Tibial nerve (tissue), 4 donors: ENCODE data around the gene CTXND1. TPM values are rescaled to one million over a fixed set of nuclear protein-coding genes. Genes with fewer than 3 reads are reported as not detected.
"Not testable (repeated sequence)": the region's sequence is repeated elsewhere in the genome, so short reads cannot be mapped to it uniquely, and the experiment has no call there.

ENCODE experiments used
- DNase-seq, 2 donors: peaks; one replicate each; pipeline ENCODE4 v3.0.0-alpha.2; 2019; ENCODE audit warnings: low spot score in 2 of 2
- H3K27ac ChIP-seq, 4 donors: fragments of 200-600 bp; sonication (generic) in 3 of 4; one replicate each; pipeline ENCODE4 v1.5.1; 2017 to 2019; ENCODE audit warnings: mild to moderate bottlenecking in 1 of 4
- H3K27me3 ChIP-seq, 2 donors: fragments of 200-600 bp; sonication (generic) in 1 of 2; one replicate each; pipeline versions ENCODE4 v1.5.1 to v1.6.0; 2017 to 2019
- H3K36me3 ChIP-seq, 3 donors: fragments of 200-600 bp; sonication (generic); one replicate each; pipeline ENCODE4 v1.5.1; 2018 to 2019
- H3K4me1 ChIP-seq, 4 donors: fragments of 200-600 bp; sonication (generic) in 3 of 4; one replicate each; pipeline ENCODE4 v1.5.1; 2017 to 2019
- H3K4me3 ChIP-seq, 4 donors: fragments of 200-600 bp; sonication (generic) in 3 of 4; one replicate each; pipeline ENCODE4 v1.5.1; 2017 to 2019; ENCODE audit warnings: mild to moderate bottlenecking in 1 of 4, moderate library complexity in 1 of 4
- H3K9me3 ChIP-seq, 4 donors: fragments of 200-600 bp; sonication (generic) in 3 of 4; one replicate each; pipeline ENCODE4 v1.5.1; 2017 to 2019
- EP300 ChIP-seq, 2 donors: sonication (generic); formaldehyde crosslinking; IDR thresholded peaks; one replicate each; pipeline ENCODE4 v1.6.1; 2017; ENCODE audit warnings: antibody characterized with exemption in 2 of 2, mild to moderate bottlenecking in 1 of 2
- POLR2A ChIP-seq, 2 donors: fragments of 450-650 bp; IDR thresholded peaks; one replicate each; pipeline ENCODE4 v1.6.1; 2017; ENCODE audit warnings: antibody characterized with exemption in 2 of 2, mild to moderate bottlenecking in 2 of 2, moderate library complexity in 2 of 2
- WGBS, 2 donors: methylation state at CpG; one replicate each; pipeline ENCODE4 v1.1.5; 2018; 5-methylcytosine and 5-hydroxymethylcytosine counted together
- total RNA-seq, 4 donors: library from RNA; depleted of rRNA; stranded (reverse); fragments of >200 nt; gene quantifications; one replicate each; pipeline ENCODE4 v1.1.0, GENCODE V29; 2016
- TF ChIP-seq, protein P1 (sequence below), 5 experiments: fragments of 200-600 bp in 3 of 5; fragments of 450-650 bp in 2 of 5; sonication (generic) in 3 of 5; IDR thresholded peaks; one replicate each; pipeline ENCODE4 v1.5.1; 2016 to 2019; ENCODE audit warnings: antibody characterized with exemption in 5 of 5, mild to moderate bottlenecking in 3 of 5, moderate library complexity in 2 of 5

CTXND1 gene
- 1 to 10 TPM; 1.8 to 3.7 (median 2.6) TPM for total RNA-seq

DNA sequence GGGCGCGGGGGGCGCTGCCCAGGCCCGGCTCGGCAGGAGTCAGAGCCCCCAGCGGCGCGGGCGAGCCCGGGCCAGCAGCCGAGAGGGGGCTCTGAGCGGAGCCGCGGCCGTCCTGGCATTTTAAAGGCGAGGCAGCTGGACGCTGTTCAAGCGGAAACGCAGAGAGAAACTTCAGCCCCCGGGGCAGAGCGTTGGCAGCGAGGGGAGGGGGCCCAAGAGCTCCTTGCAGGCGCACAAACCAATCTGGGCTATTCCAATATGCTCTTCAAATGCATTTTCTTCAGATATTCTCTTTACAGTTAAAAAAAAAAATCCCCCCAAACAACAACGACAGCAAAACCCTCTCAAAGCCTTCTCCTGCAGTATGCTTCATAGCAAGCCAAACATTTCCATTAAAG is at the start of gene CTXND1:
Gene CTXND1, minus strand, starts transcription at position 93 of the 398 bp plus-strand sequence. CDS start 50,264 bp downstream, outside the sequence.
- TF ChIP-seq POLR2A (IDR thresholded peaks at IDR 0.05) (peak in 1 of 2 donors; percentile 26), EP300 (IDR thresholded peaks at IDR 0.05) (peak in 1 of 2 donors; percentile 30)
- TF ChIP-seq, protein P1, sequence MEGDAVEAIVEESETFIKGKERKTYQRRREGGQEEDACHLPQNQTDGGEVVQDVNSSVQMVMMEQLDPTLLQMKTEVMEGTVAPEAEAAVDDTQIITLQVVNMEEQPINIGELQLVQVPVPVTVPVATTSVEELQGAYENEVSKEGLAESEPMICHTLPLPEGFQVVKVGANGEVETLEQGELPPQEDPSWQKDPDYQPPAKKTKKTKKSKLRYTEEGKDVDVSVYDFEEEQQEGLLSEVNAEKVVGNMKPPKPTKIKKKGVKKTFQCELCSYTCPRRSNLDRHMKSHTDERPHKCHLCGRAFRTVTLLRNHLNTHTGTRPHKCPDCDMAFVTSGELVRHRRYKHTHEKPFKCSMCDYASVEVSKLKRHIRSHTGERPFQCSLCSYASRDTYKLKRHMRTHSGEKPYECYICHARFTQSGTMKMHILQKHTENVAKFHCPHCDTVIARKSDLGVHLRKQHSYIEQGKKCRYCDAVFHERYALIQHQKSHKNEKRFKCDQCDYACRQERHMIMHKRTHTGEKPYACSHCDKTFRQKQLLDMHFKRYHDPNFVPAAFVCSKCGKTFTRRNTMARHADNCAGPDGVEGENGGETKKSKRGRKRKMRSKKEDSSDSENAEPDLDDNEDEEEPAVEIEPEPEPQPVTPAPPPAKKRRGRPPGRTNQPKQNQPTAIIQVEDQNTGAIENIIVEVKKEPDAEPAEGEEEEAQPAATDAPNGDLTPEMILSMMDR (IDR thresholded peaks at IDR 0.05) = no peak
- Histone ChIP-seq H3K9me3 (no peaks in the 10 kb centered on the region), H3K4me1 (peaks cover 0 to 26% (median 3%) of the 10 kb centered on the region in 4 donors), H3K27ac (peak within 1 kb of the TSS; percentile 78 to 92 (median 84)), H3K27me3 (peaks cover 0 to 26% of the 10 kb centered on the region in 2 donors), H3K36me3 (no peaks in the 10 kb centered on the region), H3K4me3 (peak within 1 kb of the TSS; percentile 32 to 62 (median 39))
- 0 to 1% methylated on average over 13 to 23 of the region's 24 CpGs for WGBS, 2 donors
- DNase-seq = no peak

DNA sequence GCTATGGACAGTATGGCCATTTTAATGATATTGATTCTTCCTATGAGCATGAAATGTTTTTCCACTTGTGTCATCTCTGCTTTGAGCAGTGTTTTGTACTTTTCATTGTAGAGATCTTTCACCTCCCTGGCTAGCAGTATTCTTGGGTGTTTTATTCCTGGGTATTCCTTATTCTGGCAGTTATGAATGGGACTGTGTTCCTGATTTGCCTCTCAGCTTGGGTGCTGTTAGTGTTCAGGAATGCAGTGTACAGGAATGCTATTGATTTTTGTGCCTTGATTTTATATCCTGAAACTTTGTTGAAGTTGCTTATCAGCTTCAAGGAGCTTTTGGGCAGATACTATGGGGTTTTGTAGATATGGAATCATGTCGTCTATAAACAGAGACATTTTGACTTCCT is 49.5 kb upstream of the CTXND1 start:
- no peak for DNase-seq
- WGBS, 2 donors = 55 to 57% methylated on average over 1 of the region's 1 CpG
- no peak for TF ChIP-seq EP300 (IDR thresholded peaks at IDR 0.05)
- TF ChIP-seq, protein P1 (IDR thresholded peaks at IDR 0.05) = no peak
- no peak for TF ChIP-seq POLR2A (IDR thresholded peaks at IDR 0.05)

DNA sequence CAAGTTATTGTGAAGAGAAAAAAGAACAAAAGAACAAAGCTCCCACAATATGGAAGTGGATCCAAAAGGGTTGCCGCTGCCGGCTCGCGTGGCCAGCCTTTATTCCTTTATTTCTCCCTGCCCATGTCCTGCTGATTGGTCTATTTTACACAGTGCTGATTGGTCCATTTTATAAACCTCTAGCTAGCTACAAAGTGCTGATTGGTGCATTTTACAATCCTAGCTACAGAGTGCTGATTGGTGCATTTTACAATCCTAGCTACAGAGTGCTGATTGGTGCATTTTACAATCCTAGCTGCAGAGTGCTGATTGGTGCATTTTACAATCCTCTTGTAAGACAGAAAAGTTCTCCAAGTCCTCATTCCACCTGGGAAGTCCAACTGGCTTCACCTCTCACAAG is 43.8 kb upstream of the CTXND1 start:
- H3K27me3 ChIP-seq, H3K27ac ChIP-seq, H3K9me3 ChIP-seq, DNase-seq, H3K4me1 ChIP-seq, H3K36me3 ChIP-seq, H3K4me3 ChIP-seq: not testable (repeated sequence)
- WGBS, 2 donors = 87 to 96% methylated on average over 4 of the region's 4 CpGs

More for the DNA sequence above, 49.5 kb upstream of the CTXND1 start:
- no peaks in the 10 kb centered on the region for H3K27me3 ChIP-seq
- no peaks in the 10 kb centered on the region for H3K36me3 ChIP-seq
- no peaks in the 10 kb centered on the region for H3K4me1 ChIP-seq
- no peak overlapping the region for H3K27ac ChIP-seq
- no peak overlapping the region for H3K4me3 ChIP-seq
- H3K9me3 ChIP-seq = no peaks in the 10 kb centered on the region

DNA sequence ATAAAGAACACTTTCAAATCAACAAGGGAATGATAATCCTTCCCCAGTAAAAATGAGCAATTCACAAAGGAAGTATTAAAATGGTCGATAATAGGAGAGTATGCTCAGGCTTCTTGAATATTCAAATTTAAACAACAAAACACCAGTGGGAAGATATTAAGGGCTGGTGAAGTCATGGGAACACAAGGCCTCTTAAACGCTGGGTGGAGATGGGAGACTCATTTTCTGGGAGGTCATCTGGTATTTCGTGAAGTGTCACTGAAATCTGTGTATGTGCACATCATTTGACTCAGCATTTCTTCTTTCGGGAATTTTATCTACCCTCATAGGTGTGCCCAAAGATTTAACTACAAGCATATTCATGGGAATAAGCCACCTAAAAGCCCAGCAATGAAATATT is 40.1 kb upstream of the CTXND1 start:
- WGBS, 2 donors = 41 to 45% methylated on average over 4 of the region's 4 CpGs

DNA sequence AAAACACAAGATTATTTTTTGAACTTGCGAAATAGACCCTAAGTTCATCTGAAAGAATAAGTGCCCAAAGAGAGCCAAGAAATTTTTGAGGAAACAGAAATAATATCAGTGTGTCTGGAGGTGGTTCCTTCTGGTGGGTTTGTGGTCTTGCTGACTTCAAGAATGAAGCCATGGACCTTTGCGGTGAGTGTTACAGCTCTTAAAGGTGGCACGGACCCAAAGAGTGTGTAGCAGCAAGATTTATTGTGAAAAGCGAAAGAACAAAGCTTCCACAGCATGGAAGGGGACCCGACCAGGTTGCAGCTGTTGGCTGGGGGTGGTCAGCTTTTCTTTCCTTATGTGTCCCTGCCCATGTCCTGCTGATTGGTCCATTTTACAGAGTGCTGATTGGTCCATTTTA is 38.9 kb upstream of the CTXND1 start:
- not testable (repeated sequence) for DNase-seq, H3K27me3 ChIP-seq, H3K4me1 ChIP-seq, H3K36me3 ChIP-seq, H3K27ac ChIP-seq, H3K4me3 ChIP-seq, H3K9me3 ChIP-seq
- 73 to 86% methylated on average over 5 of the region's 5 CpGs for WGBS, 2 donors

More for the DNA sequence above, 40.1 kb upstream of the CTXND1 start:
- Histone ChIP-seq H3K4me3 (no peak overlapping the region), H3K27ac (no peak overlapping the region), H3K9me3 (peaks cover 0 to 4% (median 0%) of the 10 kb centered on the region in 4 donors), H3K27me3 (no peaks in the 10 kb centered on the region), H3K4me1 (no peaks in the 10 kb centered on the region), H3K36me3 (no peaks in the 10 kb centered on the region)
- TF ChIP-seq, protein P1 (IDR thresholded peaks at IDR 0.05) = no peak
- TF ChIP-seq EP300 (IDR thresholded peaks at IDR 0.05) = no peak
- no peak for TF ChIP-seq POLR2A (IDR thresholded peaks at IDR 0.05)
- DNase-seq = no peak

DNA sequence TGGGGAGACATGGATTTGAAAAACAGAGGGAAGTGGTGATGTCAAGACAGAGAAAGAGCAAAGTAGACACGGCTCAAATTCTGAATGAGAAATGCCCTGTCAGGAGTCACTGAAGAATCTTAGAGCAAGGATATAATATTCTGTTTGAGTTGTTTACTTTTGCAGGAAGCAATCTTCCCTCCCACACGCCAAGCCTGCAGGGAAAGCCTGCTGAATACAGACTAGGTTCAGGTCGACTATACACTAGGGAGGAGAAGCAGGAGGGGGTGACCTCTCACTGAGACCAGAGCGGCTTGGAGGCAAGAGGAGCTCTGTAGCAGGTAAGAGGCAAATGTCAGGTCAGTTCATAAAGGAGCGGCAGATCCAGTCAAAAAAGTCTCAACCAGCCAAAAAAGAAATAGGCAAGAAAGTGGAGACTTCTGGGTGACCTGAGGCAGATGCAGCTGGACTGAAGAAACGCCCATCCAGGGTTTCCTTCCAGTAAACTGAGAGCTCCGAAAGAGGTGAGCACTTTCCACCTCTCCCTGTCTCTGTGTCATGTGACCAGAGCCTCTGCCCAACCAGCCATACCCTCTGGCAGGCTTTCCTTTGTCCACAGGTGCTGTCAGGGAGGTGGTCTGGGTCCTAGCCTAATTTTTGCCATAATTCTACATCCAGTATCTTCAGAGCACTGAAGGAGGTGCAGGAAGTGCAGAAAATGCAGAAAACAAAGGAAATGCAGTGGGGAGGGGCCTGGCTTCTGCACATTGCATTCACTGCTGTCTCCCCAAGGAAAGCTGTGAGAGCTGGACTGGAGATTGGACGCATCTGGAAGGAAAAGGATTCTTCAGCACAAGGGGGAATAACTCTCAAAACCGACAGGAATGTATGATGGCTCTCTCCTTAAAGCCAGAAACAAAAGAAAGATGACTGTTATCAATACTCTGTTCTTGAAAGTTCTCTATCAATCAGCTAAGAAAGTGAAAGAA is 37.8 kb upstream of the CTXND1 start:
- no peak for TF ChIP-seq POLR2A (IDR thresholded peaks at IDR 0.05)
- WGBS, 2 donors = 32 to 34% methylated on average over 9 of the region's 9 CpGs
- Histone ChIP-seq H3K4me3 (no peak overlapping the region), H3K36me3 (no peaks in the 10 kb centered on the region), H3K27me3 (no peaks in the 10 kb centered on the region), H3K9me3 (no peaks in the 10 kb centered on the region), H3K27ac (no peak overlapping the region), H3K4me1 (no peaks in the 10 kb centered on the region)
- no peak for DNase-seq
